ENCODE results near the gene SART3.

The SART3 gene

DNA sequence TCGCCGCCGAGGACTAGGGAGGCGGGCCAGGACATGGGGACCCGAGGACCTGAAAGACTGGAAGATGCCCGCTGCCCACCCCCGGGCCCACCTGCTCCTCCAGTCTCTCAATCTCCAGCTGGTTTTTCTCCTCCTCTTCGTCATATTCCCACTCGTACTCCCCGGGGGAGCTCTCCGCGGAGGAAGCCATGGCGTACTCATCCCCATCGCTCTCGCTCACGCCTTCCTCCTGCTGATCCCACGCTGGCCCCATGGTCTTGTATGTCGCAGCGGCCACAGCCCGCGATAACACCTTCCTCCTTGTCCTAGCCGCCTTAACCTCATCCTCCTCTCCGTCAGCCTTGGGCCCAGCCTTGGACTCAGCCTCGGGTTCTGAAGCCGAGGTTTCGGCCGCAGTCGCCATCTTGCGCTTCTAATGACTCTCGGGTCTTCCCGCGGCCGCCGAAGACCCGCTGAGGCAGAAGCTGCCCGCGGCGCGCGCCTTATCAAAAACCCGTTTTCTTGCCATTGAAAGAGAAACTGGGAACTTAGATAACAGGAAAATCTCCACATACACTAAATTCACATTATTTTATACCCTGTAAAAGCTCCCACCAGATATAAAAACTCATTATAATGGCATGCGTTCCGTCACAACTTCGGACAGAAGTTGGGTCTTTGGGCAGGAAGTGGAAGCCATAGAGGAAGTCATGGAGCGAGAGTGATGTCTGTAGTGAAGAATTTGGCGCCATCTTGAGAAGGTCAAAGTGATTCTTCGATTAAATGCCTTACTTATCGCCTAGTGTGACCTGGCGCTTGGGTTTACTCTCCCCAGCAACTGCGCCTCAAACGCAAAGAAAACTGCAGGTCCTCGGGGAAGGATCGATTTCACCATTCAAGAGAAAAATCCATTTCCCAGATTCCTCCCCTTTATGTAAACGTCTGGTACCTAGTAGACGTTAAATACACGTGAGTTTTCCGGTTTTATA is at the start of gene SART3:
Gene SART3 (minus strand): TSS at position 422 of the 968 bp plus-strand sequence. CDS start 19 bp downstream, at position 403.
- Mint-ChIP-seq H3K4me3 (peak within 1 kb of the TSS; percentile 98), H3K4me1 (peaks cover 59% of the 10 kb centered on the region), H3K9me3 (no peaks in the 10 kb centered on the region), H3K27me3 (no peaks in the 10 kb centered on the region), H3K27ac (peak within 1 kb of the TSS; percentile 99), H3K36me3 (peaks cover 9% of the 10 kb centered on the region)

- Mint-ChIP-seq H3K9me3 (no peaks in the 10 kb centered on the region), H3K4me1 (peaks cover 9% of the 10 kb centered on the region), H3K27me3 (no peaks in the 10 kb centered on the region), H3K36me3 (no peaks in the 10 kb centered on the region), H3K27ac (no peak overlapping the region), H3K4me3 (no peak overlapping the region)
Observed at GRCh38 chr12:108610336-108610815, 49.4 kb upstream of the SART3 start.

GRCh38 chr12:108609537-108610335 is 48.8 kb upstream of the SART3 start:
- H3K4me3 Mint-ChIP-seq = no peak overlapping the region
- no peak overlapping the region for H3K27ac Mint-ChIP-seq
- peaks cover 9% of the 10 kb centered on the region for H3K4me1 Mint-ChIP-seq

GRCh38 chr12:108608616-108609015 is 47.6 kb upstream of the SART3 start:
- Mint-ChIP-seq H3K4me3 (no peak overlapping the region), H3K4me1 (peaks cover 9% of the 10 kb centered on the region), H3K36me3 (no peaks in the 10 kb centered on the region), H3K27me3 (no peaks in the 10 kb centered on the region), H3K9me3 (no peaks in the 10 kb centered on the region), H3K27ac (no peak overlapping the region)

More at GRCh38 chr12:108609537-108610335, 48.8 kb upstream of the SART3 start:
- H3K36me3 Mint-ChIP-seq = no peaks in the 10 kb centered on the region
- no peaks in the 10 kb centered on the region for H3K27me3 Mint-ChIP-seq
- H3K9me3 Mint-ChIP-seq = no peaks in the 10 kb centered on the region

DNA sequence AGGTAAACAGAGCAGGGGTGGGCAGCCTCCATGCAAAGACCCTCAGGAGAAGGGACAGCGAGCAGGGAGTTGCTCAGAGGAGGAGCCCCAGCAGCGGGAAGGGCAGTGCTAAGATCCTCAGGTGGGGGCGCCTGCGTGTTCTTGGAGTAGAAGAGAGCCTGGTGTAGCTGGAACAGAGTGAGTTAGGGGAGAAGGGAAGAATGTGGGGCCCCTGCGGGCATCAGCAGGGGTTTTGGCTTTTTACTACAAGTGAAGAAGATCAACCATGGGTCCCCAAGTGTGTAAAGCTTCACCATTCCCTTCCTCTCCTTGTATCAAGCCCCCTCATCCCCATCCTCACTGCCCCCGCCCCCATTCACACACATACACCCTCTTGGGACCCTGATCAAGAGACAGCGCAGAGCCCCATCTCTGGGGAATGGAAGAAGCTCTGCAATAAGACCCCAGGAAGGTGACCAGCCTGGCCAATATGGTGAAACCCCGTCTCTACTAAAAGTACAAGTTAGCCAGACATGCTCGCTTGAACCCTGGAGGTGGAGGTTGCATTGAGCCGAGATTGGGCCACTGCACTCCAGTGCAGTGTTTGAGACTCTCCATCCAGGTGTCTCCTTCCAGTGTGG is 47.1 kb upstream of the SART3 start:
- Mint-ChIP-seq H3K4me3 (no peak overlapping the region), H3K27ac (no peak overlapping the region), H3K36me3 (no peaks in the 10 kb centered on the region), H3K27me3 (no peaks in the 10 kb centered on the region), H3K4me1 (peaks cover 9% of the 10 kb centered on the region), H3K9me3 (no peaks in the 10 kb centered on the region)

DNA sequence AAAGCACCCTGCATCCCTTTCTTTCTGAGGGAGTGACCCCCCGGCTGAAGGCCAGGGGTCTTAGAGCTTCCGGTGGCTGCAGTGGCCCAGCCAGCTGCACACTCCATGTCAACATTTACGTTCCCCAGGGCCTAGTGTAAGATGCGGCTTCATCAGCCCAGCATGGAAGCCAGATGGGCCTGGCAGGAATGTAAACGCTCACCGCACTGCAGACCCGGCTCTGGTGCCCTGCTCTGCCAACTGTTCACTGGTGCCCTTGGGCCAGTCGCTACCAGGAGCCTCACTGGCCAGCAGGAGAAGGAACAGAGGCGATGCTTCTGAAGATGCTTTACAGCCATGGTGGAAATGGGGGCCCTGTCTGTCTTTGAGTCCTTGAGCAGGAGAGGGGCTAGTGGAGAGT is 45.5 kb upstream of the SART3 start:
- no peak overlapping the region for H3K4me3 Mint-ChIP-seq
- no peak overlapping the region for H3K27ac Mint-ChIP-seq
- H3K9me3 Mint-ChIP-seq = no peaks in the 10 kb centered on the region
- peaks cover under 1% of the 10 kb centered on the region for H3K4me1 Mint-ChIP-seq
- no peaks in the 10 kb centered on the region for H3K27me3 Mint-ChIP-seq
- H3K36me3 Mint-ChIP-seq = no peaks in the 10 kb centered on the region

DNA sequence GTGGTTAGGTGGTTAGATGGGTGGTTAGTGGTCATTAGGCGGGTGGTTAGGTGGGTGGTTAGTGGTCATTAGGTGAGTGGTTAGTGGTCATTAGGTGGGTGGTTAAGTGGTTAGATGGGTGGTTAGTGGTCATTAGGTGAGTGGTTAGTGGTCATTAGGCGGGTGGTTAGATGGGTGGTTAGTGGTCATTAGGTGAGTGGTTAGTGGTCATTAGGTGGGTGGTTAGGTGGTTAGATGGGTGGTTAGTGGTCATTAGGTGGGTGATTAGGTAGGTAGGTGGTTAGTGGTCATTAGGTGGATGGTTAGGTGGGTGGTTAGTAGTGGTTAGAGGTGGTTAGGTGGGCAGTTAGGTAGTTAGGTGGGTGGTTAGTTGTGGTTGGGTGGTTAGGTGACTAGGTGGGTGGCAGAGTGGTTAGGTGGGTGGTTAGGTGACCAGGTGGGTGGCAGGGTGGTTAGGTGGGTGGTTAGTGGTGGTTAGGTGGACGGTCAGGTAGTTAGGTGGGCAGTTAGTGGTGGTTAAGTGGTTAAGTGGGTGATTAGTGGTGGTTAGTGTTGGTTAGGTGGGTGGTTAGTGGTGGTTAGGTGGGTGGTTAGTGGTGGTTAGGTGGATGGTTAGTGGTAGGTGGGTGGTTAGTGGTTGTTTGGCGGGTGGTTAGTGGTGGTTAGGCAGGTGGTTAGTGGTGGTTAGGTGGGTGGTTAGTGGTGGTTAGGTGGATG is 44.9 kb upstream of the SART3 start:
- H3K36me3 Mint-ChIP-seq = no peaks in the 10 kb centered on the region
- no peaks in the 10 kb centered on the region for H3K9me3 Mint-ChIP-seq
- no peak overlapping the region for H3K4me3 Mint-ChIP-seq
- no peaks in the 10 kb centered on the region for H3K4me1 Mint-ChIP-seq
- peak overlapping the region; percentile 81 for H3K27ac Mint-ChIP-seq
- no peaks in the 10 kb centered on the region for H3K27me3 Mint-ChIP-seq

DNA sequence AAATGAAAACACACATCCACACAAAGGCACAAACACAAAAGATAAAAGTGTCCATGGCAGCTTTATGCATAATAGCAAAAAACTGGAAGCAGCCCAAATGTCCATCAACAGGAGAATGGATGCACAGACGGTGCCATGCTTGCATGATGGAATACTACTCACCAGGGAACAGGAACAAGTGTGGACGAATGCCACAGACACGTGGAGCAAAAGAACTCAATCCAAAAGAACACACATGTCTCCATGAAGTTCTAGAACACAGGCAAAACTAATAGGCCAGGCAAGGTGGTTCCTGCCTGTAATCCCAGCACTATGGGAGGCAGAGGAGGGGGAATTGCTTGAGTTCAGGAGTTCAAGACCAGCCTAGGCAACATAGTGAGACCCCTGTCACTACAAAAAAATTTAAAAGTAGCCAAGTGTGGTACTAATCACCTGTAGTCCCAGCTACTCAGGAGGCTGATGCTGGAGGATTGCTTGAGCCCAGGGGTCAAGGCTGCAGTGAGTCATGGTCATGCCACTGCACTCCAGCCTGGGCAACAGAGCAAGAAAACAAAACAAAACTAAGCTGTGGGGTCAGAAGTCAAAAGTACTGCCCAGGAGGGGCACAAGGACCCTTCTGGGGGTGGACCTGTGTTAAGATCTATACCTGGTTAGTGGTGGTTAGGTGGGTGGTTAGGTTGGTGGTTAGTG is 44.2 kb upstream of the SART3 start:
- Mint-ChIP-seq H3K27me3 (no peaks in the 10 kb centered on the region), H3K9me3 (no peaks in the 10 kb centered on the region)

GRCh38 chr12:108604208-108604941 is 43.4 kb upstream of the SART3 start:
- H3K36me3 Mint-ChIP-seq = no peaks in the 10 kb centered on the region
- H3K9me3 Mint-ChIP-seq = no peaks in the 10 kb centered on the region
- no peaks in the 10 kb centered on the region for H3K4me1 Mint-ChIP-seq
- H3K27me3 Mint-ChIP-seq = no peaks in the 10 kb centered on the region
- H3K27ac Mint-ChIP-seq = peak overlapping the region; percentile 18
- H3K4me3 Mint-ChIP-seq = no peak overlapping the region

More for the DNA sequence above, 44.2 kb upstream of the SART3 start:
- Mint-ChIP-seq H3K4me3 (no peak overlapping the region), H3K4me1 (no peaks in the 10 kb centered on the region), H3K36me3 (no peaks in the 10 kb centered on the region), H3K27ac (peak overlapping the region; percentile 61)

GRCh38 chr12:108603743-108604142 is 42.8 kb upstream of the SART3 start:
- H3K27ac Mint-ChIP-seq = no peak overlapping the region
- no peaks in the 10 kb centered on the region for H3K9me3 Mint-ChIP-seq
- no peaks in the 10 kb centered on the region for H3K27me3 Mint-ChIP-seq
- no peaks in the 10 kb centered on the region for H3K4me1 Mint-ChIP-seq
- no peak overlapping the region for H3K4me3 Mint-ChIP-seq
- H3K36me3 Mint-ChIP-seq = no peaks in the 10 kb centered on the region

DNA sequence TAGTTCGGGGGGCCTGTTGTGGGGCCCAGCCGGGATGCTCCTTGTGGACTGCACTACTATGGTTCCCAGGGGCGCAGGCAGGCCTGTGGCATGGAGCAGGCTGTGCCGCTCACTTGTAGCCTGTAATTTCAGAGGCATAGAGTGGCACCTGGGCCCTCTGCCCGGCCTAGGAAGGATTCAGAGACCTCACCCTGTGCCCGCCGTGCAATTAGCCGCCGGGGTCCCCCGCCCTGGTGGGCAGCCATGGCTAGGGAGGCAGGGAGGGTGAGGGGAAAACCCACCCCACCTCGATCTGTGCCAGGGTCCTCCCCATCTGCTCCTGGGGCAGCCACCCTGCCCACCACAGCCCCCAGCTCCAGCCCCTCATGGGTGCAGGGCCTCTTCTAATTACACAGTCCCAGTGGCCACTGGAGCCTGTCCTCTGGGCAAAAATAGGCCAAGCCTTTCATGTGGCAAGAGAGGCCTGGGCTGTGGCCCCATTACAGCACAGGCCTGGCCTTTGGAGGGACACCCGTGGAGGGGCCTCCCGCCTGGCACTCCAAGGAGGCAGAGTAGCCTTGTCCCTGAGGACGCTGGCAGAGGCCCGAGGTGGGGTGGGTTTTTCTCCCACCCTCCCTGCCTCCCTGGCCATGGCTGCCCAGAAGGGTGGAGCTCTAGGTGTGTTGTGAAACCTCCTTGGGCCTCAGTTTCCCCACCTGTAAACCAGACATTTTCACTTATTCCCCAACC is 42.2 kb upstream of the SART3 start:
- Mint-ChIP-seq H3K36me3 (no peaks in the 10 kb centered on the region), H3K4me3 (no peak overlapping the region), H3K4me1 (no peaks in the 10 kb centered on the region), H3K9me3 (no peaks in the 10 kb centered on the region), H3K27me3 (no peaks in the 10 kb centered on the region), H3K27ac (no peak overlapping the region)

GRCh38 chr12:108602209-108602705 is 41.3 kb upstream of the SART3 start:
- Mint-ChIP-seq H3K27me3 (no peaks in the 10 kb centered on the region), H3K36me3 (no peaks in the 10 kb centered on the region), H3K4me3 (no peak overlapping the region), H3K27ac (no peak overlapping the region), H3K4me1 (no peaks in the 10 kb centered on the region), H3K9me3 (no peaks in the 10 kb centered on the region)

GRCh38 chr12:108600702-108601007 is 39.7 kb upstream of the SART3 start:
- no peak overlapping the region for H3K4me3 Mint-ChIP-seq
- no peak overlapping the region for H3K27ac Mint-ChIP-seq
- H3K36me3 Mint-ChIP-seq = no peaks in the 10 kb centered on the region
- H3K4me1 Mint-ChIP-seq = no peaks in the 10 kb centered on the region
- H3K9me3 Mint-ChIP-seq = no peaks in the 10 kb centered on the region
- H3K27me3 Mint-ChIP-seq = no peaks in the 10 kb centered on the region
